SH-SY5Y (cell line): Measurements from ENCODE around the gene PCDHB14.

Source experiments
- GATA2 ChIP-seq: IDR thresholded peaks from 2 replicates; pipeline ENCODE4 v1.6.1; 2011; ENCODE audit warnings: mild to moderate bottlenecking, low read depth, low read length
- GATA3 ChIP-seq: IDR thresholded peaks from 2 replicates; pipeline ENCODE4 v1.6.1; 2011; ENCODE audit warnings: low read depth, mild to moderate bottlenecking, low read length, moderate library complexity

Gene PCDHB14

GRCh38 chr5:141236516-141237313 is 13.6 kb downstream of the PCDHB14 start:
- no peak for TF ChIP-seq GATA3
- TF ChIP-seq GATA2 = no peak

GRCh38 chr5:141241496-141241895 is 18.4 kb downstream of the PCDHB14 start:
- TF ChIP-seq GATA3 (no peak), GATA2 (no peak)

GRCh38 chr5:141245250-141245717 is 22.1 kb downstream of the PCDHB14 start, which contains the start of gene PCDHB15:
Gene PCDHB15 (plus strand): TSS chr5:141245395. CDS start chr5:141245579, 184 bp downstream.
- TF ChIP-seq GATA2 (no peak), GATA3 (no peak)

- TF ChIP-seq GATA2 = no peak
- TF ChIP-seq GATA3 = no peak
Measured at GRCh38 chr5:141250576-141250975, 27.4 kb downstream of the PCDHB14 start.

GRCh38 chr5:141258464-141258863 is 35.3 kb downstream of the PCDHB14 start:
- no peak for TF ChIP-seq GATA3
- TF ChIP-seq GATA2 = no peak

- no peak for TF ChIP-seq GATA3
- no peak for TF ChIP-seq GATA2
Measured at GRCh38 chr5:141258948-141259347, 35.8 kb downstream of the PCDHB14 start.

GRCh38 chr5:141260458-141261237 is 37.5 kb downstream of the PCDHB14 start:
- TF ChIP-seq GATA2 (no peak), GATA3 (no peak)

- TF ChIP-seq GATA2 (no peak), GATA3 (no peak)
Measured at GRCh38 chr5:141261238-141261546, 38.0 kb downstream of the PCDHB14 start.

GRCh38 chr5:141269195-141269594 is 46.1 kb downstream of the PCDHB14 start:
- TF ChIP-seq GATA2 (no peak), GATA3 (no peak)

GRCh38 chr5:141272906-141273305 is 49.8 kb downstream of the PCDHB14 start:
- TF ChIP-seq GATA2 = no peak
- no peak for TF ChIP-seq GATA3
